Measurements from ENCODE around the gene BTBD9.

Gene BTBD9

DNA sequence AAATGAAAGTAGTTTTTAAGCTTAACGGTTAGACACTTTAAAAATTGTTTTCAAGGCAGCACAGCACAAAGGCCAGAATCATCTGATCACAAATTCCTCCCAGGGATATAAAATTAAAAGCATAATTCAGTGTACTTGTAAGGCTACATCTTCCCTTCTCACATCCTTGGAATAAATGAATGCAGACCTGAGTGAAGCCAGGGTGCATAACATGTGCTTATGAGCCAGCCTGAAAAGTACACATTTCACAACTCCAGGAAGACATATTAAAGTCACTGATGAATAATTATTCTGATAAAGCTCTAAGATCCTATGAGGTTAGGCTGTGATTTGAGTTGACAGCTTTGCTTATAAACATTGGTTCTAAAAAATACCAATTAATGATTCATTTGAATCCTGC lies 163.6 kb downstream of the BTBD9 start:
- no peak for DNase-seq (ENCODE audit: low read depth)
- in situ Hi-C loops (cut with HindIII; ENCODE audit: low sequenced_read_pairs) = loop anchor here (10.0 kb wide), 1 partner anchor 741 kb away; no protein-coding TSS in a partner anchor
- no peak overlapping the region for H3K4me3 ChIP-seq (ENCODE audit: low read depth, low read length)
- TF ChIP-seq, protein P1, sequence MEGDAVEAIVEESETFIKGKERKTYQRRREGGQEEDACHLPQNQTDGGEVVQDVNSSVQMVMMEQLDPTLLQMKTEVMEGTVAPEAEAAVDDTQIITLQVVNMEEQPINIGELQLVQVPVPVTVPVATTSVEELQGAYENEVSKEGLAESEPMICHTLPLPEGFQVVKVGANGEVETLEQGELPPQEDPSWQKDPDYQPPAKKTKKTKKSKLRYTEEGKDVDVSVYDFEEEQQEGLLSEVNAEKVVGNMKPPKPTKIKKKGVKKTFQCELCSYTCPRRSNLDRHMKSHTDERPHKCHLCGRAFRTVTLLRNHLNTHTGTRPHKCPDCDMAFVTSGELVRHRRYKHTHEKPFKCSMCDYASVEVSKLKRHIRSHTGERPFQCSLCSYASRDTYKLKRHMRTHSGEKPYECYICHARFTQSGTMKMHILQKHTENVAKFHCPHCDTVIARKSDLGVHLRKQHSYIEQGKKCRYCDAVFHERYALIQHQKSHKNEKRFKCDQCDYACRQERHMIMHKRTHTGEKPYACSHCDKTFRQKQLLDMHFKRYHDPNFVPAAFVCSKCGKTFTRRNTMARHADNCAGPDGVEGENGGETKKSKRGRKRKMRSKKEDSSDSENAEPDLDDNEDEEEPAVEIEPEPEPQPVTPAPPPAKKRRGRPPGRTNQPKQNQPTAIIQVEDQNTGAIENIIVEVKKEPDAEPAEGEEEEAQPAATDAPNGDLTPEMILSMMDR (IDR thresholded peaks at IDR 0.05; ENCODE audit: low read depth, low read length, missing control alignments) = no peak

DNA sequence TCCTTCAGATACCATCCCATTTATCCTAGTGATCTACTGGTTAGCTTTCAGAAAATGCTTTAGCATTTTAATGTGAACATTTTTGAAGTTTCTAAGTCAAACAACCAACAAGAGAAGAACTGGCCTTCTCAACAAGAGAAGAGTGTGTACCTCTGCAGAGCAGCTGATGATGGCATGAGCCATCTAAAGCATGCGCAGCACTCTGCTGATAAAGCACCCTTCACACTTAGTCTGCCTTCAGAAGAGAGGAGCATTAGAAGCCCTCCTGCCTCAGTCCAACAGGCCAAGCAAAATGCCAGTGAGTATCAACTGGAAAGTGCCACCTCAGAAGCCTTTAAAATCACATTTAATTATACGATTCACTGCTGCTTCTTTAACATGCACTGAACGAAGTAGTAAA lies 169.2 kb downstream of the BTBD9 start:
- TF ChIP-seq, protein P1 (IDR thresholded peaks at IDR 0.05; ENCODE audit: low read depth, low read length, missing control alignments) = no peak
- no peak overlapping the region for H3K4me3 ChIP-seq (ENCODE audit: low read depth, low read length)
- no peak for DNase-seq (ENCODE audit: low read depth)
- in situ Hi-C loops (cut with HindIII; ENCODE audit: low sequenced_read_pairs) = loop anchor here (10.0 kb wide), 1 partner anchor 736 kb away; no protein-coding TSS in a partner anchor

DNA sequence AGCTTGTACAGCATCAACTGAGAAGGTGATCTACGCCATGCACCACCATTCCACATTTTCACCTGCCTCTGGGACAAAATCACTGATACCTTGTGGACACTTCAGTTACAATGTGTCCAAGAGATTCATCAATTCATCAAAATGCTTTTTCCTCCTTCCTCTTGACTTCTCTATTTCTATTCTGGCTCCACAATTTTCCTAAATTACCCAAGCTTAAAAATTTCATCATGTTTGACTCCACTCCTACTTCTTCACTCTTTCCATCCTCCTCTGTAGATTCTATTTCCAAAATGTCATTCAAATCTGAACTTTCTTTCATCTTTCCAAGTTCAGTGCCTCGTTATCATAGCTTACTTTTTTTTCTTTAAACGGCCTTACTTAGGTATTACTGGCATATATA lies 172.2 kb downstream of the BTBD9 start:
- in situ Hi-C loops (cut with HindIII; ENCODE audit: low sequenced_read_pairs) = no loop called here
- DNase-seq (ENCODE audit: low read depth) = no peak
- TF ChIP-seq, protein P1 (IDR thresholded peaks at IDR 0.05; ENCODE audit: low read depth, low read length, missing control alignments) = no peak

DNA sequence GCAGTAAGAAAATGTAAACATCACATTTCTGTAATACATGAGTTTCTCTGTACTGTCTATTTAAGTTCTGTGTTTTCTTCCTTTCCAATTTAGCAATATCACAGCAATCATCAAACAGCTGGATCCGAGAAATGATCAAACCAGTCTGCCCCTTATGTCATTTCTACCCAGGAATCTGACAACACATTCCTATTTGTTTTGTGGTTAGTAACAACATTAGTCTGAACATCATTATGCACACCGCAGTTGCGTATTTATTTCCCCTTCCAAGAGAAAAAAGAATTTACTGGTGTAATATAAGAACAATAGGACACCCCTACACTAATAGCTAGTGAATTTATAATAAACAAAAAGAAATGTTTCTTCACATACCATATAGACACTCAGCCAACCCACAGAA lies 179.5 kb downstream of the BTBD9 start:
- H3K4me3 ChIP-seq (ENCODE audit: low read depth, low read length) = no peak overlapping the region
- peak; percentile 85 for DNase-seq (ENCODE audit: low read depth)
- TF ChIP-seq, protein P1 (IDR thresholded peaks at IDR 0.05; ENCODE audit: low read depth, low read length, missing control alignments) = no peak
- in situ Hi-C loops (cut with HindIII; ENCODE audit: low sequenced_read_pairs) = no loop called here

More for the DNA sequence above, 172.2 kb downstream of the BTBD9 start:
- no peak overlapping the region for H3K4me3 ChIP-seq (ENCODE audit: low read depth, low read length)

DNA sequence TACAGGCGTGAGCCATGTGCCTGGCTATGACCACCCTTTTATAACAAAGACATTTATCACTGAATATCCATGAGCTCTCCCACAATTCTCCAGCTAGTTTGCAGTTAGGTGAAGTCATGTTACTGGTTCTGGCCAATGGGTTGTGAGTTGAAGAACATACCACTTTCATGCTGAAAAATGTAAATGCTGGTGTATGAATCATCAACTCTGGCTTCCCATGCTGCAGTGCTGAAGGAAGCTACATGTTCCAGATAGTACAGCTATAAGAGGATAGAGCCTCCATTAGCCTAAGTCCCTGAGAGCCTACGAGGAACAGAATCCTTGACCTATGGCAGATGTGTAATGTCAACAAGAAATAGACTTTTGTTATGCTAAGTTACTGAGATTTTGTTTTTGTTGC lies 180.4 kb downstream of the BTBD9 start:
- TF ChIP-seq, protein P1 (IDR thresholded peaks at IDR 0.05; ENCODE audit: low read depth, low read length, missing control alignments) = no peak
- peak; percentile 24 for DNase-seq (ENCODE audit: low read depth)
- in situ Hi-C loops (cut with HindIII; ENCODE audit: low sequenced_read_pairs) = no loop called here
- no peak overlapping the region for H3K4me3 ChIP-seq (ENCODE audit: low read depth, low read length)

DNA sequence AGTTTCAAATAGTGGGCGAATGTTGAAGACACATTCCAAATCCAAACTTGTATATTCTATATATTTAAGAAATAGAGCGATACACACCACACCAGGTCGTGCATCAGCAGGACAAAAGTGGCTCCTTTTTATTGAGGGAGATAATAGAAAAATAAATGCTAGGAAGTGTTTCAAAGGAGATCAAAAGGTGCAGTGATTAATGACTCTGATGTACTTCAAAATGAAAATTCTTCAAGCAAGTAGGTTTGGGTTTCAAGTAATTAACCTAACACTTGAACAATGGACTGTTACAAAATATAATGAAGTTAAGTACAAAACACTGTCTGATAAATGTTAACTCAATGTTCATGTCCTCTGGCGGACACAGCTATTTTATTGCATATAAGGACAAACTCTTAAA lies 185.9 kb downstream of the BTBD9 start:
- TF ChIP-seq, protein P1 (IDR thresholded peaks at IDR 0.05; ENCODE audit: low read depth, low read length, missing control alignments) = no peak
- DNase-seq (ENCODE audit: low read depth) = no peak
- H3K4me3 ChIP-seq (ENCODE audit: low read depth, low read length) = no peak overlapping the region
- in situ Hi-C loops (cut with HindIII; ENCODE audit: low sequenced_read_pairs) = no loop called here
